Vagina (tissue), 2 donors: ENCODE data around the gene ZBTB40. TPM values are rescaled to one million over a fixed set of nuclear protein-coding genes. Genes with fewer than 3 reads are reported as not detected.

Experiments used
- DNase-seq, 2 donors: peaks; one replicate each; pipeline ENCODE4 v3.0.0-alpha.2; 2017; ENCODE audit errors: extremely low spot score in 2 of 2
- H3K27ac ChIP-seq: fragments of 200-600 bp; sonication (generic); one replicate; pipeline ENCODE4 v1.5.1; 2019
- H3K27me3 ChIP-seq: fragments of 200-600 bp; sonication (generic); one replicate; pipeline ENCODE4 v1.5.1; 2019
- H3K36me3 ChIP-seq, 2 donors: fragments of 200-600 bp; sonication (generic); one replicate each; pipeline ENCODE4 v1.5.1; 2017 to 2019
- H3K4me1 ChIP-seq: fragments of 200-600 bp; sonication (generic); one replicate; pipeline ENCODE4 v1.5.1; 2019
- H3K4me3 ChIP-seq, 2 donors: fragments of 200-600 bp; sonication (generic); 1 replicate in 1 of 2; 2 replicates in 1 of 2; pipeline ENCODE4 v1.5.1; 2016 to 2019
- H3K9me3 ChIP-seq: fragments of 200-600 bp; sonication (generic); one replicate; pipeline ENCODE4 v1.5.1; 2019
- CTCF ChIP-seq, 3 experiments: fragments of 450-650 bp in 2 of 3; fragments of 200-600 bp in 1 of 3; sonication (generic) in 1 of 3; IDR thresholded peaks; one replicate each; pipeline ENCODE4 v1.5.1; 2017 to 2019; ENCODE audit warnings: antibody characterized with exemption in 3 of 3, mild to moderate bottlenecking in 2 of 3, moderate library complexity in 2 of 3
- POLR2A ChIP-seq, 2 donors: fragments of 450-650 bp; IDR thresholded peaks; one replicate each; pipeline ENCODE4 v1.6.1; 2017; ENCODE audit warnings: antibody characterized with exemption in 2 of 2, mild to moderate bottlenecking in 2 of 2, moderate library complexity in 2 of 2
- POLR2AphosphoS5 ChIP-seq, 2 donors: sonication (generic); formaldehyde crosslinking; IDR thresholded peaks; one replicate each; pipeline ENCODE4 v1.9.0; 2017; ENCODE audit warnings: antibody characterized with exemption in 2 of 2, mild to moderate bottlenecking in 2 of 2, low read depth in 1 of 2; ENCODE audit not compliant: insufficient read depth in 1 of 2
- intact Hi-C: fragments of 100-400 bp; cut with DNase I; formaldehyde crosslinking; loops from one replicate; pipeline ENCODE4 v1.15.1; 2023
- total RNA-seq: library from RNA; depleted of rRNA; stranded (reverse); fragments of >200 nt; gene quantifications from one replicate; pipeline ENCODE4 v1.2.3, GENCODE V29; 2016

Gene ZBTB40
- total RNA-seq, 1 donor from 2014 or later: 14.7 TPM

- H3K4me3 ChIP-seq: no peak overlapping the region
- H3K9me3 ChIP-seq: no peaks in the 10 kb centered on the region
- TF ChIP-seq POLR2AphosphoS5 (IDR thresholded peaks at IDR 0.05; ENCODE audit: insufficient read depth in 1 of 2, low read depth in 1 of 2): no peak
- no peak for TF ChIP-seq POLR2A (IDR thresholded peaks at IDR 0.05)
- no peak for TF ChIP-seq CTCF (IDR thresholded peaks at IDR 0.05)
- H3K27ac ChIP-seq: no peak overlapping the region
- no peak for DNase-seq
- no peaks in the 10 kb centered on the region for H3K36me3 ChIP-seq
- intact Hi-C loops: no loop called here
- no peaks in the 10 kb centered on the region for H3K4me1 ChIP-seq
- no peaks in the 10 kb centered on the region for H3K27me3 ChIP-seq
These were observed 93.0 kb downstream of the ZBTB40 start for GRCh38 chr1:22544606-22545005.

GRCh38 chr1:22545141-22545540, 93.5 kb downstream of the ZBTB40 start:
- no peak for TF ChIP-seq POLR2A (IDR thresholded peaks at IDR 0.05)
- no peak for TF ChIP-seq POLR2AphosphoS5 (IDR thresholded peaks at IDR 0.05; ENCODE audit: insufficient read depth in 1 of 2, low read depth in 1 of 2)
- no peak for TF ChIP-seq CTCF (IDR thresholded peaks at IDR 0.05)
- Histone ChIP-seq H3K36me3 (no peaks in the 10 kb centered on the region), H3K27ac (no peak overlapping the region), H3K4me1 (no peaks in the 10 kb centered on the region), H3K4me3 (no peak overlapping the region), H3K9me3 (no peaks in the 10 kb centered on the region), H3K27me3 (no peaks in the 10 kb centered on the region)
- intact Hi-C loops: no loop called here
- DNase-seq: no peak

- no peak for DNase-seq
- Histone ChIP-seq H3K9me3 (no peaks in the 10 kb centered on the region), H3K27me3 (no peaks in the 10 kb centered on the region), H3K36me3 (no peaks in the 10 kb centered on the region), H3K4me1 (no peaks in the 10 kb centered on the region), H3K4me3 (no peak overlapping the region), H3K27ac (no peak overlapping the region)
- TF ChIP-seq CTCF (IDR thresholded peaks at IDR 0.05): no peak
- TF ChIP-seq POLR2A (IDR thresholded peaks at IDR 0.05): no peak
- no peak for TF ChIP-seq POLR2AphosphoS5 (IDR thresholded peaks at IDR 0.05; ENCODE audit: insufficient read depth in 1 of 2, low read depth in 1 of 2)
- intact Hi-C loops: no loop called here
These were observed 95.7 kb downstream of the ZBTB40 start for GRCh38 chr1:22547186-22547817.

GRCh38 chr1:22547818-22548462, 96.3 kb downstream of the ZBTB40 start:
- Histone ChIP-seq H3K36me3 (no peaks in the 10 kb centered on the region), H3K27ac (no peak overlapping the region), H3K9me3 (no peaks in the 10 kb centered on the region), H3K27me3 (no peaks in the 10 kb centered on the region), H3K4me3 (no peak overlapping the region), H3K4me1 (no peaks in the 10 kb centered on the region)
- DNase-seq: no peak
- TF ChIP-seq POLR2AphosphoS5 (IDR thresholded peaks at IDR 0.05; ENCODE audit: insufficient read depth in 1 of 2, low read depth in 1 of 2): no peak
- TF ChIP-seq CTCF (IDR thresholded peaks at IDR 0.05): no peak
- no peak for TF ChIP-seq POLR2A (IDR thresholded peaks at IDR 0.05)
- intact Hi-C loops: no loop called here

- H3K4me3 ChIP-seq: no peak overlapping the region
- intact Hi-C loops: no loop called here
- TF ChIP-seq POLR2A (IDR thresholded peaks at IDR 0.05) (no peak), CTCF (IDR thresholded peaks at IDR 0.05) (no peak), POLR2AphosphoS5 (IDR thresholded peaks at IDR 0.05; ENCODE audit: insufficient read depth in 1 of 2, low read depth in 1 of 2) (no peak)
- no peak overlapping the region for H3K27ac ChIP-seq
- no peaks in the 10 kb centered on the region for H3K27me3 ChIP-seq
- H3K36me3 ChIP-seq: no peaks in the 10 kb centered on the region
- no peaks in the 10 kb centered on the region for H3K4me1 ChIP-seq
- no peaks in the 10 kb centered on the region for H3K9me3 ChIP-seq
- DNase-seq: no peak
These were observed 98.4 kb downstream of the ZBTB40 start for GRCh38 chr1:22550021-22550420.
